ENCODE measurements around the gene STK17A.

GRCh38 chr7:43609097-43609496, 26.2 kb downstream of the STK17A start:
- TF ChIP-seq CTCF (IDR thresholded peaks at IDR 0.05; ENCODE audit: low read depth, low read length) = no peak
- no peak for TF ChIP-seq MYC (IDR thresholded peaks at IDR 0.05; ENCODE audit: low read depth, low read length)

Measured in NB4 (cell line).